GM12878 (cell line): ENCODE measurements around the gene AIF1L. TPM values are rescaled to one million over a fixed set of nuclear protein-coding genes. Genes with fewer than 3 reads are reported as not detected.

Source experiments
- ATAC-seq: fragments of 200-7000 bp; cut with Tn5 transposase; 3 replicates; pipeline ENCODE4 v1.9.1; 2020; ENCODE audit warnings: mild to moderate bottlenecking, moderate library complexity
- BruUV-seq: library from RNA; stranded (reverse); fragments of 400-500 nt; replicated peaks from 2 replicates; lab custom pipeline; 2021; lab: Mats Ljungman, UMichigan
- CTCF ChIA-PET: fragments of 300-600 bp; sonication (Branson Sonifier 250); formaldehyde crosslinking; extraction: SDS; loops from one replicate; lab custom pipeline; 2021; ENCODE audit warnings: inconsistent platforms; lab: Yijun Ruan, JAX
- POLR2A ChIA-PET: fragments of 350-600 bp; formaldehyde crosslinking; extraction: SDS; loops from one replicate; lab custom pipeline; 2021; ENCODE audit warnings: inconsistent platforms; lab: Charles Lee
- RAD21 ChIA-PET: fragments of 300-600 bp; sonication (Branson Sonifier 250); formaldehyde crosslinking; loops from one replicate; lab custom pipeline; 2023; ENCODE audit warnings: antibody characterized with exemption; ENCODE audit not compliant: unreplicated experiment; lab: Charles Lee
- SMC1A ChIA-PET: fragments of 300-600 bp; sonication (Branson Sonifier 250); formaldehyde crosslinking; loops from one replicate; lab custom pipeline; 2023; ENCODE audit not compliant: unreplicated experiment, uncharacterized antibody; lab: Charles Lee
- DNase-seq: peaks from one replicate; pipeline ENCODE4 v3.0.0-alpha.2; 2011; ENCODE audit warnings: low read depth, low spot score
- FAIRE-seq: peaks from 3 replicates; lab custom pipeline; 2011; peaks lifted over from hg19 to GRCh38; lab: Jason Lieb, UNC
- H2AFZ ChIP-seq: 2 replicates; pipeline ENCODE4 v1.6.0; 2011; ENCODE audit warnings: low read depth, low read length, control low read depth; ENCODE audit not compliant: control insufficient read depth
- H3K27ac ChIP-seq: 2 replicates; pipeline ENCODE4 v1.5.1; 2011; ENCODE audit warnings: control low read depth; ENCODE audit not compliant: control insufficient read depth, insufficient read depth
- H3K27me3 ChIP-seq, 2 experiments: replicated peaks in 1 of 2; 2 replicates each; pipeline versions ENCODE4 v1.6.0 to v1.6.1; 2011; ENCODE audit warnings: low read length in 1 of 2; ENCODE audit not compliant: control insufficient read depth in 2 of 2, insufficient read depth in 2 of 2
- H3K36me3 ChIP-seq, 2 experiments: 2 replicates each; pipeline ENCODE4 v1.5.1; 2011; ENCODE audit warnings: low read length in 1 of 2; ENCODE audit not compliant: control insufficient read depth in 2 of 2, insufficient read depth in 2 of 2
- H3K4me1 ChIP-seq: 2 replicates; pipeline ENCODE4 v1.6.1; 2011; ENCODE audit warnings: mild to moderate bottlenecking, low read length, moderate library complexity, mixed read lengths; ENCODE audit not compliant: control insufficient read depth, insufficient read depth
- H3K4me2 ChIP-seq: 2 replicates; pipeline ENCODE4 v1.6.0; 2011; ENCODE audit warnings: control low read depth; ENCODE audit not compliant: control insufficient read depth, insufficient read depth
- H3K4me3 ChIP-seq: fragments of 200-600 bp; sonication (generic); 2 replicates; pipeline ENCODE4 v1.5.1; 2016
- H3K79me2 ChIP-seq: 2 replicates; pipeline ENCODE4 v1.6.0; 2011; ENCODE audit warnings: low read length; ENCODE audit not compliant: control insufficient read depth, insufficient read depth
- H3K9ac ChIP-seq: 2 replicates; pipeline ENCODE4 v1.8.0; 2011; ENCODE audit warnings: low read length, control low read depth, mixed read lengths; ENCODE audit not compliant: control insufficient read depth, insufficient read depth
- H3K9me3 ChIP-seq: replicated peaks from 3 replicates; pipeline ENCODE4 v1.5.1; 2011; ENCODE audit warnings: mild to moderate bottlenecking, low read length; ENCODE audit not compliant: control insufficient read depth, insufficient read depth
- H4K20me1 ChIP-seq: 2 replicates; pipeline ENCODE4 v1.6.0; 2011; ENCODE audit not compliant: control insufficient read depth, insufficient read depth
- ASH2L ChIP-seq: fragments of 300-600, 200-600 bp; sonication (generic); IDR thresholded peaks from 2 replicates; pipeline ENCODE4 v1.6.1; 2017; ENCODE audit warnings: low read depth, mild to moderate bottlenecking, borderline replicate concordance
- ATF3 ChIP-seq: IDR thresholded peaks from 2 replicates; pipeline ENCODE4 v1.6.1; 2011; ENCODE audit warnings: low read depth, mild to moderate bottlenecking, low read length, moderate library complexity, borderline replicate concordance; ENCODE audit errors: extremely low read depth
- GATAD2B ChIP-seq: fragments of 450-650 bp; conservative IDR thresholded peaks from 2 replicates; pipeline ENCODE4 v1.6.1; 2017; ENCODE audit warnings: low read depth, mild to moderate bottlenecking, moderate library complexity
- MEF2A ChIP-seq: IDR thresholded peaks from 2 replicates; pipeline ENCODE4 v1.6.1; 2011; ENCODE audit warnings: low read depth, mild to moderate bottlenecking, low read length, moderate library complexity; ENCODE audit not compliant: insufficient read depth
- MEF2B ChIP-seq: fragments of 450-650 bp; IDR thresholded peaks from 2 replicates; pipeline ENCODE4 v1.6.1; 2018; ENCODE audit warnings: mild to moderate bottlenecking, moderate library complexity; ENCODE audit not compliant: partially characterized antibody, poor library complexity, severe bottlenecking
- NR2C2 ChIP-seq: IDR thresholded peaks from 2 replicates; pipeline ENCODE4 v1.6.1; 2011; ENCODE audit warnings: borderline replicate concordance, low read depth; ENCODE audit not compliant: control insufficient read depth, insufficient read length
- PAX5 ChIP-seq: IDR thresholded peaks from 2 replicates; pipeline ENCODE4 v1.6.1; 2011; ENCODE audit warnings: low read depth, low read length, borderline replicate concordance
- POLR2A ChIP-seq: IDR thresholded peaks from 2 replicates; pipeline ENCODE4 v1.6.1; 2011; ENCODE audit warnings: low read depth, mild to moderate bottlenecking, low read length
- SIX5 ChIP-seq: IDR thresholded peaks from 2 replicates; pipeline ENCODE4 v1.6.1; 2011; ENCODE audit warnings: mild to moderate bottlenecking, low read depth, low read length, moderate library complexity; ENCODE audit not compliant: severe bottlenecking
- SUPT20H ChIP-seq: IDR thresholded peaks from 2 replicates; pipeline ENCODE4 v1.6.1; 2011; ENCODE audit warnings: low read depth, mild to moderate bottlenecking, low read length, moderate library complexity, borderline replicate concordance; ENCODE audit not compliant: control insufficient read depth
- USF2 ChIP-seq: IDR thresholded peaks from 2 replicates; pipeline ENCODE4 v1.6.1; 2011; ENCODE audit warnings: low read depth, low read length, improper control_type of control experiment, borderline replicate concordance
- ZNF592 ChIP-seq: fragments of 450-650 bp; IDR thresholded peaks from 2 replicates; pipeline ENCODE4 v1.6.1; 2017; ENCODE audit warnings: mild to moderate bottlenecking, moderate library complexity
- ZZZ3 ChIP-seq: IDR thresholded peaks from 2 replicates; pipeline ENCODE4 v1.6.1; 2011; ENCODE audit warnings: low read depth; ENCODE audit not compliant: control insufficient read depth, insufficient read length
- WGBS: methylation state at CpG from one replicate; pipeline ENCODE4 v1.1.6; 2016; ENCODE audit warnings: low lambda C conversion rate; ENCODE audit not compliant: insufficient replicate concordance, insufficient coverage; ENCODE audit errors: missing lambda C conversion rate; 5-methylcytosine and 5-hydroxymethylcytosine counted together
- in situ Hi-C: fragments of 300-500 bp; cut with MboI; formaldehyde crosslinking; loops from 9 replicates; pipeline ENCODE4 v1.14.3; 2018; ENCODE audit warnings: mixed read lengths
- intact Hi-C: fragments of 100-400 bp; cut with micrococcal nuclease; formaldehyde crosslinking; loops from one replicate; pipeline ENCODE4 v1.14.2; 2022; ENCODE audit not compliant: unreplicated experiment
- polyA plus RNA-seq, 11 experiments: library from polyadenylated mRNA; depleted of rRNA in 4 of 11; unstranded in 6 of 11; stranded (reverse) in 5 of 11; fragments of >200 nt; fragmentation: Nextera tagmentation in 4 of 11; fragmentation: Illumina TruSeq in 1 of 11; extraction: Ambion mirVana in 4 of 11; extraction: Trizol in 1 of 11; gene quantifications; 1 replicate in 1 of 11; 2 replicates in 10 of 11; pipeline versions ENCODE4 v1.2.1 to v1.2.3, GENCODE V29; 2011 to 2016; ENCODE audit warnings: inconsistent platforms in 2 of 11, missing spikeins in 2 of 11, low read depth in 1 of 11
- total RNA-seq, 4 experiments: library from RNA; depleted of rRNA in 3 of 4; stranded (reverse); fragments of >200 nt in 3 of 4; fragmentation: Illumina TruSeq in 1 of 4; extraction: Trizol in 1 of 4; gene quantifications; 2 replicates each; pipeline versions ENCODE4 v1.2.1 to v1.2.3, GENCODE V29; 2013 to 2021

AIF1L gene
- total and polyA plus RNA-seq, 10 of the 15 experiments (the other 5 are each of a cell fraction or from before 2014, with no cell fraction given): 0.07 to 0.15 (median 0.08) TPM; not detected in 7

GRCh38 chr9:131097948-131098278, 1.6 kb downstream of the AIF1L start (continued):
- TF ChIP-seq POLR2A (no peak), SUPT20H (no peak), NR2C2 (no peak), USF2 (no peak)

GRCh38 chr9:131098391-131099101, 2.2 kb downstream of the AIF1L start:
- H3K36me3 ChIP-seq: no peaks in the 10 kb centered on the region
- no peak overlapping the region for H3K4me2 ChIP-seq
- RAD21 ChIA-PET: no interaction called here
- no peak for FAIRE-seq
- BruUV-seq: no TSS peak
- peak; percentile 59 for ATAC-seq
- H3K79me2 ChIP-seq: no peaks in the 10 kb centered on the region
- H3K27me3 ChIP-seq: peaks cover 8 to 13% of the 10 kb centered on the region in 2 experiments; a peak in 3 of 4 replicates
- H3K4me1 ChIP-seq: no peaks in the 10 kb centered on the region; the same call in 1 of the 2 replicates
- H3K27ac ChIP-seq: no peak overlapping the region
- SMC1A ChIA-PET: no interaction called here
- no peak overlapping the region for H3K9ac ChIP-seq
- intact Hi-C loops: no loop called here
- 3% methylated on average over 13 of the region's 13 CpGs for WGBS
- H3K4me3 ChIP-seq: no peak overlapping the region
- CTCF ChIA-PET: no interaction called here
- POLR2A ChIA-PET: no interaction called here
- H2AFZ ChIP-seq: no peak overlapping the region
- DNase-seq: no peak
- H3K9me3 ChIP-seq: no peaks in the 10 kb centered on the region
- no peaks in the 10 kb centered on the region for H4K20me1 ChIP-seq
- in situ Hi-C loops: no loop called here
- no peak for TF ChIP-seq SIX5
- no peak for TF ChIP-seq PAX5
- no peak for TF ChIP-seq GATAD2B
- no peak for TF ChIP-seq MEF2A
- TF ChIP-seq ASH2L: no peak
- TF ChIP-seq ATF3: no peak
- no peak for TF ChIP-seq MEF2B
- TF ChIP-seq ZNF592: no peak
- TF ChIP-seq ZZZ3: no peak
